Prostate gland (tissue), 2 donors: ENCODE results near the gene NOX3. TPM values are rescaled to one million over a fixed set of nuclear protein-coding genes. Genes with fewer than 3 reads are reported as not detected.

Source experiments
- DNase-seq: peaks from one replicate; pipeline ENCODE4 v3.0.0-alpha.2; 2019; ENCODE audit warnings: low spot score
- H3K27ac ChIP-seq, 2 donors: fragments of 200-600 bp; sonication (generic); 2 replicates each; pipeline ENCODE4 v1.5.1; 2017 to 2019
- H3K27me3 ChIP-seq: fragments of 200-600 bp; sonication (generic); replicated peaks from 2 replicates; pipeline ENCODE4 v1.5.1; 2019; ENCODE audit not compliant: insufficient read depth
- H3K36me3 ChIP-seq, 2 donors: fragments of 200-600 bp; sonication (generic); 1 replicate in 1 of 2; 2 replicates in 1 of 2; pipeline versions ENCODE4 v1.5.1 to v1.8.1; 2017 to 2019
- H3K4me1 ChIP-seq: fragments of 200-600 bp; sonication (generic); replicated peaks from 2 replicates; pipeline ENCODE4 v1.5.1; 2019
- H3K4me3 ChIP-seq, 2 donors: fragments of 200-600 bp; sonication (generic); 2 replicates each; pipeline ENCODE4 v1.5.1; 2017 to 2019
- H3K9me3 ChIP-seq: fragments of 200-600 bp; sonication (generic); 2 replicates; pipeline ENCODE4 v1.5.1; 2017
- CTCF ChIP-seq, 4 experiments: fragments of 200-600 bp in 2 of 4; fragments of 450-650 bp in 2 of 4; sonication (generic) in 2 of 4; IDR thresholded peaks; 1 replicate in 3 of 4; 2 replicates in 1 of 4; pipeline ENCODE4 v1.5.1; 2016 to 2019; ENCODE audit warnings: antibody characterized with exemption in 4 of 4, mild to moderate bottlenecking in 2 of 4, moderate library complexity in 2 of 4
- POLR2A ChIP-seq: fragments of 450-650 bp; IDR thresholded peaks from one replicate; pipeline ENCODE4 v1.6.1; 2016; ENCODE audit warnings: antibody characterized with exemption, mild to moderate bottlenecking
- POLR2AphosphoS5 ChIP-seq: sonication (generic); formaldehyde crosslinking; IDR thresholded peaks from one replicate; pipeline ENCODE4 v1.6.1; 2017; ENCODE audit warnings: antibody characterized with exemption
- WGBS: methylation state at CpG from one replicate; pipeline ENCODE4 v1.1.5; 2018; 5-methylcytosine and 5-hydroxymethylcytosine counted together
- intact Hi-C: fragments of 100-400 bp; cut with DNase I; formaldehyde crosslinking; loops from one replicate; pipeline ENCODE4 v1.14.2; 2022
- total RNA-seq, 2 donors: library from RNA; depleted of rRNA; stranded (reverse); fragments of >200 nt; gene quantifications; one replicate each; pipeline ENCODE4 v1.1.0, GENCODE V29; 2016

NOX3 gene
- total RNA-seq, 2 donors from 2014 or later, result not detected

GRCh38 chr6:155400654-155400965, 55.0 kb downstream of the NOX3 start:
- Histone ChIP-seq H3K36me3 (no peaks in the 10 kb centered on the region), H3K27me3 (no peaks in the 10 kb centered on the region), H3K4me3 (no peak overlapping the region), H3K27ac (no peak overlapping the region), H3K9me3 (no peaks in the 10 kb centered on the region), H3K4me1 (no peaks in the 10 kb centered on the region)
- 73% methylated on average over 2 of the region's 2 CpGs for WGBS
- intact Hi-C loops, result no loop called here
- no peak for DNase-seq
- TF ChIP-seq CTCF (IDR thresholded peaks at IDR 0.05) (no peak), POLR2AphosphoS5 (no peak), POLR2A (no peak)

- H3K9me3 ChIP-seq, result no peaks in the 10 kb centered on the region
- H3K27me3 ChIP-seq, result no peaks in the 10 kb centered on the region
- intact Hi-C loops, result no loop called here
- no peak for TF ChIP-seq CTCF (IDR thresholded peaks at IDR 0.05)
- TF ChIP-seq POLR2AphosphoS5, result no peak
- TF ChIP-seq POLR2A, result no peak
- H3K4me3 ChIP-seq, result no peak overlapping the region
- no peaks in the 10 kb centered on the region for H3K4me1 ChIP-seq
- no peaks in the 10 kb centered on the region for H3K36me3 ChIP-seq
- DNase-seq, result no peak
- 41% methylated on average over 15 of the region's 15 CpGs for WGBS
- no peak overlapping the region for H3K27ac ChIP-seq
Measured at GRCh38 chr6:155399745-155400653, 55.6 kb downstream of the NOX3 start.

- WGBS, result 64% methylated on average over 5 of the region's 5 CpGs
- H3K4me1 ChIP-seq, result no peaks in the 10 kb centered on the region
- no peak overlapping the region for H3K27ac ChIP-seq
- H3K36me3 ChIP-seq, result no peaks in the 10 kb centered on the region
- no peak for DNase-seq
- H3K4me3 ChIP-seq, result no peak overlapping the region
- no peaks in the 10 kb centered on the region for H3K27me3 ChIP-seq
- intact Hi-C loops, result no loop called here
- H3K9me3 ChIP-seq, result no peaks in the 10 kb centered on the region
- TF ChIP-seq CTCF (IDR thresholded peaks at IDR 0.05), result no peak
- TF ChIP-seq POLR2AphosphoS5, result no peak
- no peak for TF ChIP-seq POLR2A
Measured at GRCh38 chr6:155399062-155399744, 56.4 kb downstream of the NOX3 start.

- no peak for TF ChIP-seq POLR2A
- TF ChIP-seq CTCF (IDR thresholded peaks at IDR 0.05), result no peak
- no peak for TF ChIP-seq POLR2AphosphoS5
- H3K27ac ChIP-seq, result no peak overlapping the region
- no peaks in the 10 kb centered on the region for H3K27me3 ChIP-seq
- H3K4me1 ChIP-seq, result no peaks in the 10 kb centered on the region
- no peak for DNase-seq
- intact Hi-C loops, result no loop called here
- no peaks in the 10 kb centered on the region for H3K9me3 ChIP-seq
- no peak overlapping the region for H3K4me3 ChIP-seq
- H3K36me3 ChIP-seq, result no peaks in the 10 kb centered on the region
- 86% methylated on average over 7 of the region's 7 CpGs for WGBS
Measured at GRCh38 chr6:155398701-155399061, 57.0 kb downstream of the NOX3 start.
